Activated T-cell treated with anti-CD3 and anti-CD28 coated beads, Interleukin-2, amount 50 U/mL, for 24 hours (primary cell): Measurements from ENCODE around the gene ALDH1L1.
"Not testable (repeated sequence)": the region's sequence is repeated elsewhere in the genome, so short reads cannot be mapped to it uniquely, and the experiment has no call there.

ENCODE experiments used
- DNase-seq: peaks from one replicate; pipeline ENCODE4 v3.0.0-alpha.2; 2020
- H3K27ac Mint-ChIP-seq: 2 replicates; pipeline ENCODE4 v1.8.0; 2020; ENCODE audit warnings: mild to moderate bottlenecking, mixed read lengths
- H3K27me3 Mint-ChIP-seq: 2 replicates; pipeline ENCODE4 v1.8.0; 2020; ENCODE audit warnings: mixed read lengths
- H3K36me3 Mint-ChIP-seq: 2 replicates; pipeline ENCODE4 v1.8.0; 2020; ENCODE audit warnings: low read depth, mixed read lengths
- H3K4me1 Mint-ChIP-seq: 2 replicates; pipeline ENCODE4 v1.8.0; 2020; ENCODE audit warnings: low read depth, mixed read lengths
- H3K4me3 Mint-ChIP-seq: 2 replicates; pipeline ENCODE4 v1.8.0; 2020; ENCODE audit warnings: mild to moderate bottlenecking, moderate library complexity, mixed read lengths
- H3K9me3 Mint-ChIP-seq: 2 replicates; pipeline ENCODE4 v1.8.0; 2020; ENCODE audit warnings: mixed read lengths

Gene ALDH1L1

GRCh38 chr3:126106336-126107202 is 73.8 kb downstream of the ALDH1L1 start:
- H3K4me3 Mint-ChIP-seq = no peak overlapping the region

GRCh38 chr3:126105691-126106187 is 74.6 kb downstream of the ALDH1L1 start:
- no peaks in the 10 kb centered on the region for H3K36me3 Mint-ChIP-seq
- no peak overlapping the region for H3K4me3 Mint-ChIP-seq
- no peaks in the 10 kb centered on the region for H3K9me3 Mint-ChIP-seq
- peak; percentile 14 for DNase-seq
- no peaks in the 10 kb centered on the region for H3K27me3 Mint-ChIP-seq
- no peaks in the 10 kb centered on the region for H3K4me1 Mint-ChIP-seq
- no peak overlapping the region for H3K27ac Mint-ChIP-seq

More at GRCh38 chr3:126106336-126107202, 73.8 kb downstream of the ALDH1L1 start:
- H3K36me3 Mint-ChIP-seq = no peaks in the 10 kb centered on the region
- H3K4me1 Mint-ChIP-seq = no peaks in the 10 kb centered on the region
- no peaks in the 10 kb centered on the region for H3K9me3 Mint-ChIP-seq
- H3K27me3 Mint-ChIP-seq = no peaks in the 10 kb centered on the region
- no peak for DNase-seq
- H3K27ac Mint-ChIP-seq = no peak overlapping the region

- Mint-ChIP-seq H3K4me3 (no peak overlapping the region), H3K4me1 (no peaks in the 10 kb centered on the region), H3K27me3 (no peaks in the 10 kb centered on the region), H3K9me3 (no peaks in the 10 kb centered on the region), H3K27ac (no peak overlapping the region), H3K36me3 (no peaks in the 10 kb centered on the region)
- DNase-seq = peak; percentile 7
Observed at GRCh38 chr3:126104742-126105605, 75.4 kb downstream of the ALDH1L1 start.

DNA sequence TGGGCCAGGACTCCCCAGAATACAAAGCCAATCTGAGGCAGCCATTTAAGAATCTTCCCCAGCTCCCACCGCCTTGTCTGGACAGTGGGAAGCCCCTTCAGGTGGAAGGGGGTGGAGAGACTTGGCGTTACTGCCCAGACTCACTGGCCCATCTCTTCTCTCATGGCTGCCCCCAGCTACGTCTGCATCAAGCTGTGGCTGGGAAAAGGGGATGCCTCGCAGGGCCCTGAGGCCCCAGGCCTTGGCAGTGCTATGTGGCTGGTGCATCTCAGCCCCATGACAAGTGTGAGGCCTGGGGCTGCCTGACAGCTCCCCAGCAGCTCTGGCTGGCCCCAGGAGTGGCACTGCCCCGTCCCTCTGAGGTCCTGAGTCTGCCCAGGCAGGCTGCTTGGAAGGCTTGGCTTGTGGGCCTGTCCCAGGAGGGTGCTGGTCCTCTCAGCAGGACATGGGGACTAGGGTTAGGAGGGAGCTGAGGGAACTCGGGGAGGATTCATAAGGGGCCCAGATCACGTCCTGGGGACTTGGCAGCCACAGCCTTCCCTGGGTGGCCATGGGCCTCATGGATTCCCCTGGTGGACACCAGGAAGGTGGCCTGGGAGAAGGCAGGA is 76.3 kb downstream of the ALDH1L1 start:
- no peaks in the 10 kb centered on the region for H3K27me3 Mint-ChIP-seq
- DNase-seq = peak; percentile 23
- no peaks in the 10 kb centered on the region for H3K4me1 Mint-ChIP-seq

GRCh38 chr3:126103121-126104027 is 77.0 kb downstream of the ALDH1L1 start:
- H3K4me1 Mint-ChIP-seq = no peaks in the 10 kb centered on the region
- no peaks in the 10 kb centered on the region for H3K9me3 Mint-ChIP-seq
- H3K36me3 Mint-ChIP-seq = no peaks in the 10 kb centered on the region
- no peak overlapping the region for H3K4me3 Mint-ChIP-seq
- DNase-seq = peak; percentile 22
- no peaks in the 10 kb centered on the region for H3K27me3 Mint-ChIP-seq
- no peak overlapping the region for H3K27ac Mint-ChIP-seq

More for the DNA sequence above, 76.3 kb downstream of the ALDH1L1 start:
- no peaks in the 10 kb centered on the region for H3K36me3 Mint-ChIP-seq
- H3K9me3 Mint-ChIP-seq = no peaks in the 10 kb centered on the region
- H3K4me3 Mint-ChIP-seq = no peak overlapping the region
- H3K27ac Mint-ChIP-seq = no peak overlapping the region

DNA sequence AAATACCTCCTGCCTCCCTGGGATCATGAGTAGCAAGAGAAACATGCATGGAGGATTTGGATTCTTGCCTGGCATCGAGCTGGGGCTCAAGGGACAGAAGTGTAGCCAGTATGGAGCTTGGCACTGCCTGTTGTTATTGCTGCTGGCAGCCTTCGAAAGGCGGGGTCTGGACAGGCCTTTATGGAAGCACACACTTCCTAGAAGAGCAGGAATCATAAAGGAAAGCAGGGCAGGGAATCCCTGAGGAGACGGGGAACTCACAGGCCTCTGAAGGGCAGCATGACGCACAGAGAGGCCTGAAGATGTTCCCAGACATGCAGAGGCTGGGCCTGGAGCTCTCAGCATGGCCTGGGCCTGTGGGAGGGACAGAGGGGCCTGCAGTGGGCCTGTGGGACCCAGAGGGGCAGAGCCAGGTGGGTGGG is 77.8 kb downstream of the ALDH1L1 start:
- Mint-ChIP-seq H3K4me1 (no peaks in the 10 kb centered on the region), H3K36me3 (no peaks in the 10 kb centered on the region), H3K4me3 (no peak overlapping the region), H3K27ac (no peak overlapping the region), H3K9me3 (peaks cover 1% of the 10 kb centered on the region), H3K27me3 (no peaks in the 10 kb centered on the region)
- no peak for DNase-seq

GRCh38 chr3:126102011-126102410 is 78.4 kb downstream of the ALDH1L1 start:
- Mint-ChIP-seq H3K9me3 (peaks cover 6% of the 10 kb centered on the region), H3K4me3 (no peak overlapping the region), H3K4me1 (no peaks in the 10 kb centered on the region), H3K27ac (no peak overlapping the region), H3K36me3 (no peaks in the 10 kb centered on the region), H3K27me3 (no peaks in the 10 kb centered on the region)
- DNase-seq = no peak

- no peaks in the 10 kb centered on the region for H3K4me1 Mint-ChIP-seq
- no peak overlapping the region for H3K4me3 Mint-ChIP-seq
- H3K27me3 Mint-ChIP-seq = no peaks in the 10 kb centered on the region
- DNase-seq = peak; percentile 20
- no peak overlapping the region for H3K27ac Mint-ChIP-seq
- no peaks in the 10 kb centered on the region for H3K36me3 Mint-ChIP-seq
- H3K9me3 Mint-ChIP-seq = peaks cover 11% of the 10 kb centered on the region
Observed at GRCh38 chr3:126101521-126101982, 78.8 kb downstream of the ALDH1L1 start.

GRCh38 chr3:126100634-126101301 is 79.6 kb downstream of the ALDH1L1 start:
- peaks cover 17% of the 10 kb centered on the region for H3K9me3 Mint-ChIP-seq
- DNase-seq = no peak
- peaks cover under 1% of the 10 kb centered on the region for H3K36me3 Mint-ChIP-seq
- no peak overlapping the region for H3K27ac Mint-ChIP-seq
- no peak overlapping the region for H3K4me3 Mint-ChIP-seq
- H3K27me3 Mint-ChIP-seq = no peaks in the 10 kb centered on the region
- no peaks in the 10 kb centered on the region for H3K4me1 Mint-ChIP-seq

- Mint-ChIP-seq H3K4me3 (no peak overlapping the region), H3K27me3 (no peaks in the 10 kb centered on the region), H3K9me3 (peaks cover 23% of the 10 kb centered on the region), H3K27ac (no peak overlapping the region), H3K4me1 (no peaks in the 10 kb centered on the region), H3K36me3 (peaks cover 5% of the 10 kb centered on the region)
- DNase-seq = no peak
Observed at GRCh38 chr3:126100269-126100633, 80.1 kb downstream of the ALDH1L1 start.

GRCh38 chr3:126098391-126098858 is 82.0 kb downstream of the ALDH1L1 start:
- Mint-ChIP-seq H3K4me1 (no peaks in the 10 kb centered on the region), H3K27me3 (no peaks in the 10 kb centered on the region), H3K27ac (no peak overlapping the region), H3K4me3 (no peak overlapping the region), H3K36me3 (peaks cover 5% of the 10 kb centered on the region), H3K9me3 (peaks cover 30% of the 10 kb centered on the region)
- no peak for DNase-seq

DNA sequence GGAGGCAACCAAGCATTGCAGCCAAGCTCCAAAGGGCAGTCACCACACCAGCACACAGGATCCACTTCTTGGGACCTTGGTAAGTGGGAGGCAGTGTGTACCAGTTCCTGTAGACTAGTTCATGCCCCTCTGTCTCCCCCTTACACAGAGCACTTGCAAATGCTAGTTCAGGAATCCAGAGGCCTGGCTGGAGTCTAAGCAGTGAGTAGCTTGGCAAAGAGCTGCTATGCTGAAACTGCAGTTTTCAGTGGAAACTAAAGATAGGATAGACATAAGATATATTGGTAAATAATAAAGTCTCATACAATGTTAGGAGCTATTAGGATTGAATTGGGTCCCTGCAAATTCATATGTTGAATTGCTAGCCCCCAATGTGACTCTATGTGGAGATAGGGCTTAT is 82.6 kb downstream of the ALDH1L1 start:
- H3K9me3 Mint-ChIP-seq = peaks cover 30% of the 10 kb centered on the region
- no peak overlapping the region for H3K27ac Mint-ChIP-seq
- H3K4me3 Mint-ChIP-seq = no peak overlapping the region
- no peaks in the 10 kb centered on the region for H3K4me1 Mint-ChIP-seq
- no peaks in the 10 kb centered on the region for H3K27me3 Mint-ChIP-seq
- DNase-seq = no peak
- H3K36me3 Mint-ChIP-seq = peaks cover 5% of the 10 kb centered on the region

GRCh38 chr3:126096274-126096673 is 84.1 kb downstream of the ALDH1L1 start:
- not testable (repeated sequence) for H3K4me1 Mint-ChIP-seq, DNase-seq, H3K36me3 Mint-ChIP-seq, H3K27me3 Mint-ChIP-seq, H3K4me3 Mint-ChIP-seq, H3K27ac Mint-ChIP-seq
- H3K9me3 Mint-ChIP-seq = peaks cover 35% of the 10 kb centered on the region
